GM19023 (cell line): Measurements from ENCODE around the gene PDZRN4.
"Not testable (repeated sequence)": the region's sequence is repeated elsewhere in the genome, so short reads cannot be mapped to it uniquely, and the experiment has no call there.

Experiments used
- ATAC-seq: cut with Tn5 transposase; IDR thresholded peaks from one replicate; pipeline ENCODE4 v1.9.1; 2021; ENCODE audit warnings: mild to moderate bottlenecking, moderate library complexity; ENCODE audit not compliant: unreplicated experiment

The PDZRN4 gene

DNA sequence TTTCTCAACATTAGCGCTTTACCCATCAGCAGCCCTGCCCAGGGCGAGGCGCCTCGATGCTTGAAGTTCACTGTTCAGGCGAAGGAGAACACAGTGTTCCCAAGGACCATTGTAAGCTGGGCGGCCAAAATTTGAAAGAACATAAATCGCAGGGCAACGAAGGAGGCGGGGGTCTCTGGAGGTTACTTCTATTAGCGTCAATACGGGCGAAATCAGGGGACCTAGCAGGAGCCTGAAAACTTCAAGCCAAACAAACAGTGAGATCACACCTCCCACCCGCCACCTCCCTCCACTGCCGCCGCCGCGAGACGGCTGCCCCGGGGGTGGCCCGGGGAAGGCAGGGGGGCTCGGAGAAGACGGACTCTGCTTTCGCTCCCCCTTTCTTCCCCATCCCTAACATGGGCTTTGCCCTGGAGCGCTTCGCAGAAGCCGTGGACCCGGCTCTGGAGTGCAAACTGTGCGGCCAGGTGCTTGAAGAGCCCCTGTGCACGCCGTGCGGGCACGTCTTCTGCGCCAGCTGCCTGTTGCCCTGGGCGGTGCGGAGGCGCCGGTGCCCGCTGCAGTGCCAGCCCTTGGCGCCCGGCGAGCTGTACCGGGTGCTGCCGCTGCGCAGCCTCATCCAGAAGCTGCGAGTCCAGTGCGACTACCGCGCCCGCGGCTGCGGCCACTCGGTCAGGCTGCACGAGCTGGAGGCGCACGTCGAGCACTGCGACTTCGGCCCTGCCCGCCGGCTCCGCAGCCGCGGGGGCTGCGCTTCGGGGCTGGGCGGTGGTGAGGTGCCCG lies at the start of gene PDZRN4:
TSS of gene PDZRN4 (plus strand) at position 263 of the 783 bp plus-strand sequence.
- ATAC-seq, result no peak

DNA sequence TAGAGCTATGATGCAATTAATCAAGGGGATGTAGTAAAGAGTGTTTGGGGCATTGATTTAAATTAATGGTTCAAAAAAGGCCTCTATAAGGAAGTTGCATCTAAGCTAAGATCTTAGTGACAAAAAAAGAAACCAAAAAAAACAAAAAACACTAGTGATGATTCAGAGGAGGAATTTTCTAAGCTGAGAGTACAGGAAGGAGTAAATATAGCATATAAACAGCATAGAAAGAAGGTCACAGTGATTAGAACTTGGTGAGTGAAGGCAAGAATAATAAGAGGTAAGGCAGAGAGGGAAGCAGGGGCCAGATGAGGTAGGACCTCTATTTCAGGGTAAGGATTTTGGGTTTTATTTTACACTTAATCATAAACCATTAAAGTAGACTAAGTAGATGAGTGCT lies 48.0 kb upstream of the PDZRN4 start:
- ATAC-seq, result no peak

DNA sequence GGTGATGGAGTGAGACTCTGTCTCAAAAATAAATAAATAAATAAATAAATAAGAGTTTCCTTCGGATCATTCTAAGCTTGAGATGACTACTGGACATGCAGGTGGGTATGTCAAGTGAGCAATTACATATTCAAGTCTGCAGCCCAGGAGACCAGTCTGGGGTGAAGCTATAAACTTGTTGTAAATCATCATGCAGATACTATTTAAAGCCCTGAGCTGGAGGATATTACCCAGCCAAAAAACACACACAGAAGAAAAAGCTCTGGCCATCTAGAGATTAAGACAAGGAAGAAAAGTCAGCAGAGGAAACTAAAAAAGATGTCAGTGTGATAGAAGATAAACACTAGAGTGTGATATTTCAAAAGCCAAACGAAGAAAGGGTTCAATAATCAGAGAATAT lies 47.0 kb upstream of the PDZRN4 start:
- no peak for ATAC-seq

DNA sequence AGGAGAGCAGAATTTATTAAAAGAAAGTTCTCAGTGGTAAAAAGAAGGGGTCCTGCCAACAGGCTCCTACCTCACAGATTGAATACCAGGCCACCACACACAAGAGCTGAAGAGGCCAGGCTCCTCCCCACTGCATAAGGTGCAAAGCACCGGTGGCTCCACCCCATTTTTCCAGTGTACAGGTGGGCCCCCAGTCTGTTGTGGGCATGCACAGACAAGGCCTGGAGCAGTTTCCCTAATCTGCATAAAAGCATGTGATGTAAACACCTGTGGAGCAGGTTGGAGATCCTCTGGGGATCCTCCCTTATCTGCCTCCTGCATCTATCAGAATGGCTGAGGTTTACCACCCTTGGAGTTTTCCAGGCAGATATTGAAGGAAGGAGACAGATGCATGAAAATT lies 45.7 kb upstream of the PDZRN4 start:
- no peak for ATAC-seq

DNA sequence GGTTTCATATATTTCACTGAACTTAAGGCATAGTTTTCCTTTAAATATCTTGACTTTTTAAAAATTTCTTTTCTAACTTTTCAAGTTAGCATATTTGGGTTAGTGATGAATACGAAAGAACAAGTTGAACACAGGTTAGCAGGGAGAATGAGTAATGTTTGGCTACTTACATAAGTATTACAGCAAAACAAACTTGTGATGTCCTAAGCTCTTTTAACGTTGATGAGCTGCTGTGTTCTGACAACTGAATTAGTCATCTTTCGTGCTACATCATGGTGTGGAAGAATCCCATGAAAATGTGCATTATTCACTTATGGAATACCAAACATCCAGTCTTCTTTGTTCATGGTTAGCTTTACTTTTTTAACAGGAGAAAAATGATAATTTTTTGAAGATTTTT lies 36.3 kb upstream of the PDZRN4 start:
- no peak for ATAC-seq

DNA sequence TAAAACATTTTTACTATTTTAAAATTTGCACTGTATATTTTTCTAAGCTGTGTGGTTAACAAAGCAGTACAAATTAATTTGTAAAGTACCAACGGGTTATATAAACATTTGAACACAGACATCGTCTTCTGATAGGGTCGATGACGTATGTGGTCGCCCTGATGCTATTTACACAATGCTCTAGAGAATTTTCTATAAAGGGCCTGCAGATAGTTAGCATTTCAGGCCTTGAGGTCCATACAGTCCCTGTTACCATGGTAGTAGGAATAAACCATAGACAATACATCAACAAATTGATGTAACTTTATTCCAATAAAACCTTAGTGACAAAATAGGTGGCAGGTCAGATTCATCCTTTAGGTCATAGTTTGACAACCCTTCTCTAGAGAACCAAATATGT lies 25.7 kb upstream of the PDZRN4 start:
- ATAC-seq, result no peak

DNA sequence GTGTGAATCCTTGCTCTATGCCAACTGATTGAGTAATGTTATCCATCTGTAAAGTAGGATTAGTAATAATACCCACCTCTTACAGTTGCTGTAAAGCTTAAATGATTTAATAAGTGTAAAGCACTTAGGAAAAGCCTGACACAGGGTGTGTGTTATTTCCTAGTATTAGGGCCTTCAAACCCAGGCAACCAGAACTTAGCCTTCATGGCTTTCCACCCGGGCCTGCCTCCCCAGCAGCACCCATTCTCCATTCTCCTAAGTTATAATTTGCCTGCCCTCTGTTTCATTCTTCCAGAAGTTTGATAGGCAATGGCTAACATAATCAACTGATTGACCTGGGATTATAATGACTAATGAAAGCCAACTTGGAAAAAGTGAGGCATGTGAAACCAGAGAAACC lies 20.4 kb upstream of the PDZRN4 start:
- ATAC-seq, result no peak

DNA sequence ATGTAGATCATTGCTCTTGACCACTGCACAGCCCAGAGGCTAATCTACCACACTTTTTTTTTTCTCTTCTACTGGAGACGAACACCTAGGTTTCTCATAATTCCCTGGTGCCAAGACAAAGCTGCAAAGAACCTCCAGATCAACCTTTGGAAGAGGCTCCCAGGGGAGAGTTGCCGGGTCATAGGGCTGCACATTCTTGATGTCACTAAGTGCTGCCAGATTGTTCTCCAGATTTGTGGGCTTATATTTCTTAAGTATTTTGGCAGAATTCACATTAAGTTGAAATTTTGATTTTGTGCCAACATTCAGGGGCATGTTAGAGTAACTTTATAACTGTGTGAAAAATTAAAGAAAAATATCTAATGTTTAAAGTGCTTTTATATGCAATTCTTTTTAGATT lies 13.5 kb upstream of the PDZRN4 start:
- ATAC-seq, result no peak

DNA sequence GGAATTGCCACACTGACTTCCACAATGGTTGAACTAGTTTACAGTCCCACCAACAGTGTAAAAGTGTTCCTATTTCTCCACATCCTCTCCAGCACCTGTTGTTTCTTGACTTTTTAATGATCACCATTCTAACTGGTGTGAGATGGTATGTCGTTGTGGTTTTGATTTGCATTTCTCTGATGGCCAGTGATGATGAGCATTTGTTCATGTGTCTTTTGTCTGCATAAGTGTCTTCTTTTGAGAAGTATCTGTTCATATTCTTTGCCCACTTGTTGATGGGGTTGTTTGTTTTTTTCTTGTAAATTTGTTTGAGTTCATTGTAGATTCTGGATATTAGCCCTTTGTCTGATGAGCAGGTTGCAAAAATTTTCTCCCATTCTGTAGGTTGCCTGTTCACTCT lies 8.6 kb upstream of the PDZRN4 start:
- ATAC-seq, result not testable (repeated sequence)

DNA sequence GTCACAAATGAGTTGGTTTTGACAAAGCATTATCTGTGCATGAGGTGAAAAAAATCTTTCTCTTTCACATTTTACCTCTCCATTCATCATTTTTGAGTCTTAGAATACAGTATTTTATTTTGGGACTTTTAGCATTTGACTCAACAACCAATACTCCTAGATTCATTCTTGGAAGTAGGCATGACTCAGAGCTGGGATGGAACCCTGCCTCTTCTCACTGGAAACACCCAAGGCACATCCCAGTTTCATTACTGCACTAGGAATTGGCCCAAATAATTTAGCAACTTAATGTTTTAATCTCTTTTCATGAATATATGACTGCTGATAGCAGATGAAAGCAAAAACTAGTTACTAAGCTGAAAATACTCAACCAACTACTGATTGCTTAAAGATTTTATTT lies 3.3 kb upstream of the PDZRN4 start:
- no peak for ATAC-seq

DNA sequence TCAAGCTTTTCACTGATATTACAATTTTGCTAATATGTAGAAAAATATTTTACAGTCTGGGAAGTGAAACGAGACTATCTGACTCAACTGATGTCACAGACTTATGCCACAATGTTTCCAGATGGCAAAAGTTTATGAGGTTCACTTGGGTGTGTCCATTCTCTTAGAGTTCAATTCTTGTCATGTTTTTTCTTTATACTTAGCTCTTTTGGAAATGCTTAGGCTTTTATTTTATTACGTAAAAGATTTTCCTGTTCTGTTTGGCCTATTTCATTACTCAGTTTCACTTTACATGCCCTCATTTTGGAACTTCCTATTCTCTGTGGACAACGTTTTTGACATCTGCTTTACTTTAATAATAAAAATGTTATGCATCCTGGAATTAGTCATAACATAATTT lies 2.1 kb upstream of the PDZRN4 start:
- no peak for ATAC-seq

DNA sequence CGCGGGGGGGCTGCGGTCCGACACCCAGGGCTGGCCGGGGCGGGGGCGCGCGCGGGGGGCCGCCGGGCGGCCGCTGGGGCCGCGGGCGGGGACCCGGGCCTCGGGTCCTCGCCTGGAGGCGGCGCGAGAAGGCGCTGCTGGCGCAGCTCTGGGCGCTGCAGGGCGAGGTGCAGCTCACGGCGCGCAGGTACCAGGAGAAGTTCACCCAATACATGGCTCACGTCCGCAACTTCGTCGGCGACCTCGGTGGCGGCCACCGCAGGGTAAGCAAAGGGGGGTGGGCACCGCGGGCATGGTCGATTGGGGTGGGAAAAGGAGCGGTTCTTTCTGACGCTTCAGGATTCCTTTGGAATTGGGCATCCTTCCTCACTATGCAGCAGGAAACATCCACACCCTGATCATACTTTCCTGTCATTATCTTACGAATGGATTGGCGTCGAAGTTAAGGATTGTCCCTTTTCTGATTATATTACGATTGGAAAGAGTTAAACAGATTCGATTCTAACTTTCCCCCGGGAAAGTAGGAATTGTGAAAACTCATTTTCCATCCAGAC lies 798 bp downstream of the PDZRN4 start:
- no peak for ATAC-seq

DNA sequence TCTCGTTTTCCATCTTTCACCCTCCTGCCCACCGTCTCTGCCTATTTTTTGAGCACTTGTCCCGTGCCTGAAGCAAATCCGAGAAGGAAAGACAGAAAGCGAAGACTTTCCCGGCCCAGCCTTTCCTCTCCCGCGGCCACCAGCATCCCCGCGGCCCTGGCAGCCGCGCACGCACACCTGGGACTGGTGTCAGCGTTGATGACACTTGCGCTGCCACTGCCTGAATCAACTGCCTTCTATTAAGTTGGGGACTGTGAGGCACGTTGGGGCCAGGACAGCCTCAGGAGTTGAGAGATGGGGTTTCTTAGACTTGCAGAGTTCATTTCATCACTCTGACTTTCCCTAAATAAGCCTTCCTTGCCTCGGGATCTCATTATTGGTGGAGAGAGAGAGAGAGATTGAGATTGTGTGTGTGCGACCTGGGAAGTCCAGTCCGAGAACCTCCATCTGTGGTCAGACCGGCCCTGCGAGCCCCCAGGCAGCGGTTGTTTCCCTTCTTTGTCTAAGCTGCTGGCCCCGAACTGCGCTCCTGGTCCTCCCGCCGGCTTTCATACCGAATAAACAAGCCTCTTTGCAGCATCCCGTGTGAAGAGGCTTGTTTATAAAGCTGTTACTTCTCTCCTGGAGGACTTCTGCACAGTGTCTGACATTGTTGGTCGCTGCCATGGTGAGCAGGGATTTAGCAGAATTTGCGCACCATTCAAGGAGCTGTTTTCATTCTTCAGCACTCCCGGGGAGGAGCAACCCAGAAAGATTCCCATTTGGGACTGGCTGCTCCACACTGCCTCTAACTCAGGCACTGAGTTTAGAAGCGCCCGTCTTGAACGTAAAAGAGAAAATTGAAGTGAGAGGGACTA lies 1.5 kb downstream of the PDZRN4 start:
- ATAC-seq, result no peak

DNA sequence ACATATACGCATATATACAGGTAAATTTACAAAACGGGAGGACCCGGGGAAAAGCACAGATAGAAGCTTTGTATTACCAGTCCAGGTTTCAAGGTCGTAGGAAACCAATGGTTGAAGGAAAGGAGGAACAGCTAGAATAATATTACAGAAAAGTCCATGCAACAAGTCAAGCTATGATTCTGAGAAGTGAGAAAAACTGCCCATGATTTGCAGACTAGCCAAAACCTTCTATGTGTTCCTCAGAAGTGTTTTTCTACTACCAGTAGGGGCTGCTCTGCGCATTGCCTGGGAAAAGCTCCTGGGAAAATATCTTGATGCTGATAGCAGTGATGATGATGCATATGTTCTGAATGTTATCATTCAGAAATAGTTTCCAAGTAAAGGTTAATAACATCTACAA lies 2.2 kb downstream of the PDZRN4 start:
- no peak for ATAC-seq

DNA sequence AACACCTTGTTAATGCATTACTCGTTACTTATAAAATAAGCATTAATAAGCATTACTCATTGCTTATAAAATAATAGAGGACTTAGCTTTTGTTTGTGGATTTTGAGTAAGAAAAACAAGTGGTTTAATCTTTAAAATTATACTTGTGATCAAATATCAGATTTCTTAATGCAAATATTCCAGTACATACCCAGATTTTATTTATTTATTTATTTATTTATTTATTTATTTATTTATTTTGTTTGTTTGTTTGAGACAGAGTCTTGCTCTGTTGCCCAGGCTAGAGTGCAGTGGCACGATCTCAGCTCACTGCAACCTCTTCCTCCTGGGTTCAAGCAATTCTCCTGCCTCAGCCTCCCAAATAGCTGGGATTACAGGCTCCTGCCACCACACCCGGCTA lies 3.4 kb downstream of the PDZRN4 start:
- not testable (repeated sequence) for ATAC-seq

DNA sequence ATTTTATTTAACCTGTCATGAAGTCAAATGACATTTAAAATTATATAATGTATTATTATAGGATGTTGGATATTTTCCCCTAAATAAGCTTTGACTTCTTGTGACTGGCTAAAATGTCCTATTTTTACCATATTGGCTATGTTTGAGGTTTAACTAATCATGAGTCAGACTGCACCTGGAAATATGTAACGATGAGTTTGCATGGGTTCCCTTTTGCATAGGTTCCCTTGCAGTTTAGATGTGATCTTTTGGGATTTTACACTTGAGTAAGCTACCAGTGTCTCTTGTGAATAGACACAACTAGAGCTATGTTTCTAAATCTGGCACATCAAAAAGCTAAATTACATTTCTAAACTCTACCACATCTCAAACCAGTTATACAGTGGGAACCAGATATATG lies 5.2 kb downstream of the PDZRN4 start:
- ATAC-seq, result no peak

DNA sequence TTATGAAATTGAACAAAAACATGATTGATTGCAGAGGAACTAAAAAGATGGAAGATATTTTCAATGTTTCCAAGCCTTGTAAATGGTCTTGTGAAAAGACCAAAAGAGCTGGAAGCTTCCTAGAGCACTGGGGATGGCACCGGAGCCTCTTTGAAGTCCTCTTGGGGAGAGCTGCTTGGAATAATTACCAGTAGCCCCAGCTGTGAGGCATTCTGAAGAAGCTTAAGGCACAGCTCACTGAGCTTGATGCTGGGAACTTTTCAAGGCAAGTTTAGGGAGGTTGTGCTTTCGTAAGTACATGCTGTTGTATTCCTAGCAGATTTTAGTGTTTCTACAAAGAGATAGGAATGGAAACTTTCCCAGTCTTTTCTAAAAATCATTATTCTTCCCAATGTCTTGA lies 13.9 kb downstream of the PDZRN4 start:
- no peak for ATAC-seq

DNA sequence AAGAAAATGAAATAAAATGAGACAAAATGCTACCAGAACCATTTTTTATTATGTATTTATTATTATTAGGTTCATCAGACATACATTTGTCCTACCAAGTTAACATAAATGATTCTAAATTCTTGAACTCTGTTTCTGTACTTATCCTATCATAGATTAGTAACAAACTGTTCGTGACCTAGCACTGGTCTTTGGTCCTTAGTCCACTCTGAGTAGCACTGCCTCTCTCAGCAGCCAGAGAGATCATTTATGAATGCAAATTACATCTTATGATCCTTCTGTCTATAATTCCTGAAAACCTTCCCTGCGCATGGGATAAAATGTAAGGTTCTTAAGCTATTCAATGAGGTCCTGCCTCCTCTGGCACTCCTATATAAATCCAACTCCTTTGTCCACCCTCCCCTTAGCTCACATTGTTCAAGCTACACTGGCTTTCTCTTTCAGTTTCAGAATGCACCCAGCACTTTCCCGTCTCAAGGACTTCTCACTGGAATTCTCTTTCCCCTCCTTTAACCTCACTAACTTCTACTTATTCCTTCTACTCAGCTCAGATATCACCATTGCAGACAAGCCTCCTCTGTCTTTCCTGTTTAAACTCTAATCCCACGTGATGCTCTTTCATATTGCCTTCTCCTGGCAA lies 17.1 kb downstream of the PDZRN4 start:
- no peak for ATAC-seq

DNA sequence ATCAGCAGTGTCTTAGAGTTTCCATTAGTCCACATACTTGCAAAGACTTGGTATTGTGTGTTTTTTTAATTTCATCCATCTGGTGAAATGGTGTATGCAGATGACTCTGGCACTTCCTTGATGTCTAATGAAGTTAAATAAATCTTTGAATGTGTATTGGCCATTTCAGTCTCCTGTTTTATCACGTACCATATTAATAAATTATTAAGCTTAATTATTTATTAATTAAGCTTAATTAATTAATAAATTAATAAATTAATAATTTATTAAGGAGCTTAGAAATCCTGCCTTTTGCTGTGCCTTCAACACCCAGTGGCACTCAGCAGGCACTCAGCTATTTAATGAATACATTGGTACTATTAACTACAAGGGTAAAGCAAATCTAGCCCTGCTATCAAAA lies 18.2 kb downstream of the PDZRN4 start:
- ATAC-seq, result no peak

DNA sequence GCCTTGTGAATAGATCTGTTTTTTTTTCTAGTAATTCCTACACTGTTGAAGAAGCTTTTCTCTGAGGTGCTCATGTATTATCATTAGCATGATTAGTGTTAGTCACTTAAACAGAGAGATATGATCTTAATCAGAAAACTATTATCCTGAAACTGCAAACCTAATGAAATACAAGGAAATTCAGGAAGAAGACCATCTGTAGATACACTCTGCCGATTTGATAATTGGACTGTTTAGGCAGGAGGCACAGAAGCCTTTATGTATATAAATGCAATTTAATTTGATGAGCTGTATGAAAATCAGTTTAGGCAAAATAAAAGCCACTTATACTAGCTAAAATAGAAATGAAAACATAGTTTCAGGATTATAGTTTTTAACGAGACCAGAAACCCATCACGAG lies 23.3 kb downstream of the PDZRN4 start:
- no peak for ATAC-seq

DNA sequence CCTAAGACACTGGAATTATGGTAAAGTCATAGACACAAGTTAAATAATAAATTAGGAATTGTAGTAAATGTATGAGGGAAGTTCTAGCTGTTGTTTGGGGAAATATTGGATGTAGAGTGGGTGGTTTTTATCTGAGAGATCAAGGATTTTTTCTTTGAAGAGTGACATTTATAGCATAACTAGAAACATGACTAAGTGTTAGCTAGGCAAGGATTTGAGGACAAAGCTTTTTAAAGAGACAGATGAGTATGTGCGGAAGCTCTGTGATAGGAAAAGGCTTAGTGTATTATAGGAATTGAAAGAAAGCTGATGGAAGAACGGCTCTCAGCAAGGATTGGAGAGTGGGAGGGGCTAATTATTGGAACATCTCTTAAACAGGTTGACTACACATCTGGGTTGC lies 24.5 kb downstream of the PDZRN4 start:
- no peak for ATAC-seq

DNA sequence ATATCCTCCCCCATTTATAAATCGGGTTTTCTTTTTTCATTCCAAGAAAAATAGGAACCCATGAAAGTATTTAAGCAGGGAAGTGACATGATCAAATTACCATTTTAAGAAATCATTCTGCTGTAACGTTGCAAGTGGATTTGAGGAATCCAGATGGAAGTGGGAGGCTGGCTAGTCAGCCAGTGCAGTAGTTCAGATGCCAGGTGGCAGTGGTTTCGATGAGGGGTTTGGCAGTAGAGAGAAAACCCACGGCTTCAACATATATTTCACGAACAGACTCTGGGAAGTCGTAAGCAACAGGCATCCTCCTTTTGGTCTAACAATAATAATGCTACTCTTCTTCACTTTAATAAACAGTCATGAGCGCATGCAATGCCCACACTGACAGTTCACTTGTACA lies 25.0 kb downstream of the PDZRN4 start:
- ATAC-seq, result no peak
